HG02642 (cell line): Measurements from ENCODE around the gene TCF15.
"Not testable (repeated sequence)": the region's sequence is repeated elsewhere in the genome, so short reads cannot be mapped to it uniquely, and the experiment has no call there.

ENCODE experiments used
- ATAC-seq: cut with Tn5 transposase; IDR thresholded peaks from one replicate; pipeline ENCODE4 v1.9.1; 2021; ENCODE audit warnings: mild to moderate bottlenecking; ENCODE audit not compliant: unreplicated experiment, poor library complexity

TCF15 gene

GRCh38 chr20:588476-588875 lies 21.6 kb downstream of the TCF15 start:
- ATAC-seq, result no peak

GRCh38 chr20:584971-585301 lies 25.2 kb downstream of the TCF15 start:
- ATAC-seq, result no peak

GRCh38 chr20:584161-584970 lies 25.7 kb downstream of the TCF15 start:
- no peak for ATAC-seq

GRCh38 chr20:582204-582603 lies 27.9 kb downstream of the TCF15 start:
- ATAC-seq, result no peak

- not testable (repeated sequence) for ATAC-seq
Observed at GRCh38 chr20:578940-579690, 31.0 kb downstream of the TCF15 start.

- no peak for ATAC-seq
Observed at GRCh38 chr20:577167-577791, 32.8 kb downstream of the TCF15 start.

- no peak for ATAC-seq
Observed at GRCh38 chr20:576156-576555, 34.0 kb downstream of the TCF15 start.

GRCh38 chr20:575230-575629 lies 34.9 kb downstream of the TCF15 start:
- ATAC-seq, result no peak

GRCh38 chr20:574297-574942 lies 35.7 kb downstream of the TCF15 start:
- no peak for ATAC-seq

GRCh38 chr20:573414-574296 lies 36.5 kb downstream of the TCF15 start:
- no peak for ATAC-seq

- no peak for ATAC-seq
Observed at GRCh38 chr20:572727-573126, 37.4 kb downstream of the TCF15 start.

GRCh38 chr20:571754-572441 lies 38.2 kb downstream of the TCF15 start:
- ATAC-seq, result no peak

GRCh38 chr20:568673-569415 lies 41.3 kb downstream of the TCF15 start:
- ATAC-seq, result no peak

GRCh38 chr20:568097-568652 lies 41.9 kb downstream of the TCF15 start:
- no peak for ATAC-seq

GRCh38 chr20:564192-564591 lies 45.9 kb downstream of the TCF15 start:
- ATAC-seq, result no peak

GRCh38 chr20:563187-563586 lies 46.9 kb downstream of the TCF15 start:
- no peak for ATAC-seq

- ATAC-seq, result no peak
Observed at GRCh38 chr20:562232-562897, 47.7 kb downstream of the TCF15 start.
